Calu3 (cell line): ENCODE data around the gene KCTD21. TPM values are rescaled to one million over a fixed set of nuclear protein-coding genes. Genes with fewer than 3 reads are reported as not detected.

Experiments used
- BruUV-seq: library from RNA; stranded (reverse); fragments of 400-500 nt; replicated peaks from 2 replicates; lab custom pipeline; 2021; lab: Mats Ljungman, UMichigan
- CTCF ChIA-PET: fragments of 300-600 bp; sonication (Branson Sonifier 250); formaldehyde crosslinking; loops from one replicate; lab custom pipeline; 2022; ENCODE audit warnings: antibody characterized with exemption; lab: Charles Lee
- DNase-seq: peaks from one replicate; pipeline ENCODE4 v3.0.0; 2022
- H3K27ac Mint-ChIP-seq: one replicate; pipeline ENCODE4 v1.8.0; 2022; ENCODE audit warnings: mixed read lengths; ENCODE audit not compliant: unreplicated experiment
- H3K27me3 Mint-ChIP-seq: one replicate; pipeline ENCODE4 v1.8.0; 2022; ENCODE audit warnings: mixed read lengths; ENCODE audit not compliant: unreplicated experiment
- H3K36me3 Mint-ChIP-seq: one replicate; pipeline ENCODE4 v1.8.0; 2022; ENCODE audit warnings: mild to moderate bottlenecking, moderate library complexity, mixed read lengths; ENCODE audit not compliant: insufficient read depth, unreplicated experiment
- H3K4me1 Mint-ChIP-seq: one replicate; pipeline ENCODE4 v1.8.0; 2022; ENCODE audit warnings: mild to moderate bottlenecking, low read depth, mixed read lengths; ENCODE audit not compliant: unreplicated experiment
- H3K4me3 Mint-ChIP-seq: one replicate; pipeline ENCODE4 v1.8.0; 2022; ENCODE audit warnings: mild to moderate bottlenecking, low read depth, moderate library complexity, mixed read lengths; ENCODE audit not compliant: unreplicated experiment
- H3K9me3 Mint-ChIP-seq: one replicate; pipeline ENCODE4 v1.8.0; 2022; ENCODE audit warnings: low read depth, mixed read lengths; ENCODE audit not compliant: unreplicated experiment
- CTCF ChIP-seq: fragments of 200-600 bp; IDR thresholded peaks from one replicate; pipeline ENCODE4 v1.8.0; 2022; ENCODE audit warnings: antibody characterized with exemption; ENCODE audit not compliant: unreplicated experiment
- intact Hi-C: fragments of 100-400 bp; cut with micrococcal nuclease; formaldehyde crosslinking; loops from one replicate; pipeline ENCODE4 v1.10.0; 2022; ENCODE audit not compliant: unreplicated experiment
- total RNA-seq: library from RNA; stranded (reverse); gene quantifications from 2 replicates; pipeline ENCODE4 v1.2.3, GENCODE V29; 2022

KCTD21 gene
- total RNA-seq, 1 experiment from 2014 or later, result 8.5 TPM

DNA sequence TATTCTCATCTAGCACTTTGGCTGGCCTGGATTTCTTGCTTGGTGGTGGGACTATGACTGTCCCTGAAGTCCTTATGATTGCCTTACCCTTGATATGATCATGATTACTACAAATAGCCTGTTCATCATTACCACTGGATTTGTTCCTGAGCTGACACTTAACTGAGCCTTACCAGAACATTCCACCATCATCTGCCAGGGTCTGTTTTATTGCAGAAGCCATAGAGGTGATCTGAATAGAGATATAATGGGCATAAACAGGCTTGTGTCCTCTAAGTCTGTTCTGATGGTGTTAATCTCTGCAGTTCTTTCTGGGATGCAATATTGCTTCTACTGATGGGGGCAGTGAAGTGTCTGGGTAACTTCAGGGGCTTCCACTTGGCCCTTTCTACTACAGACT, 36.6 kb downstream of the KCTD21 start:
- no peak for TF ChIP-seq CTCF
- intact Hi-C loops, result loop anchor here (10.0 kb wide), 1 partner anchor 213 kb away; no protein-coding TSS in a partner anchor
- peaks cover 5% of the 10 kb centered on the region for H3K4me1 Mint-ChIP-seq
- H3K4me3 Mint-ChIP-seq, result no peak overlapping the region
- no peak for DNase-seq
- H3K9me3 Mint-ChIP-seq, result no peaks in the 10 kb centered on the region
- no peaks in the 10 kb centered on the region for H3K36me3 Mint-ChIP-seq
- no peaks in the 10 kb centered on the region for H3K27me3 Mint-ChIP-seq
- H3K27ac Mint-ChIP-seq, result no peak overlapping the region
- CTCF ChIA-PET, result no interaction called here
- no TSS peak for BruUV-seq

DNA sequence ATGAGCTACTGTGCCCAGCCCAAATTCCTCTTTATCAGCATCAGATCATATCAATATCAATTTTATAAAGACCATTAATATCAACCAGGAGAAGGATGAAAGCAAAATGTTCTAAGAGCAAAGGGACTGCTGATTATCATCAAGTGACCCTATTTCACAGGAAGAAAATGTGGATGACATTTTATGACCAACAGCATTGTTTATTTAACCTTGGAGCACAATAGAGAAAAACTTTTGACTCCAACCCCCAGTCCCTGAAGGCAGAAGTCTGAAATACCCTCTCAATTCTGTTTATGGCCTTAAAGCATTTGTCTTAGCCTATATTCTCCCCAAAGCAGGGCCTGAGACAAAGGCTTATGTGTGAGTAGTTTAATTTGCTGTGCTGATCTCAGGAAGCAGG, 37.7 kb downstream of the KCTD21 start:
- no peak overlapping the region for H3K27ac Mint-ChIP-seq
- TF ChIP-seq CTCF, result no peak
- no TSS peak for BruUV-seq
- H3K4me3 Mint-ChIP-seq, result no peak overlapping the region
- DNase-seq, result no peak
- H3K36me3 Mint-ChIP-seq, result no peaks in the 10 kb centered on the region
- no peaks in the 10 kb centered on the region for H3K27me3 Mint-ChIP-seq
- H3K9me3 Mint-ChIP-seq, result no peaks in the 10 kb centered on the region
- H3K4me1 Mint-ChIP-seq, result no peaks in the 10 kb centered on the region
- CTCF ChIA-PET, result no interaction called here
- intact Hi-C loops, result loop anchor here (10.0 kb wide), 1 partner anchor 214 kb away; no protein-coding TSS in a partner anchor

- no peak overlapping the region for H3K4me3 Mint-ChIP-seq
- no peaks in the 10 kb centered on the region for H3K9me3 Mint-ChIP-seq
- no peaks in the 10 kb centered on the region for H3K27me3 Mint-ChIP-seq
- intact Hi-C loops, result loop anchor here (10.0 kb wide), 1 partner anchor 214 kb away; no protein-coding TSS in a partner anchor
- CTCF ChIA-PET, result interaction anchor here (0.9 kb wide), 1 partner anchor 414 kb away, joined by 3 read pairs; no protein-coding TSS in a partner anchor
- BruUV-seq, result no TSS peak
- no peaks in the 10 kb centered on the region for H3K4me1 Mint-ChIP-seq
- no peak for DNase-seq
- H3K27ac Mint-ChIP-seq, result no peak overlapping the region
- no peaks in the 10 kb centered on the region for H3K36me3 Mint-ChIP-seq
- no peak for TF ChIP-seq CTCF
These were observed 38.1 kb downstream of the KCTD21 start for GRCh38 chr11:78150346-78150745.

DNA sequence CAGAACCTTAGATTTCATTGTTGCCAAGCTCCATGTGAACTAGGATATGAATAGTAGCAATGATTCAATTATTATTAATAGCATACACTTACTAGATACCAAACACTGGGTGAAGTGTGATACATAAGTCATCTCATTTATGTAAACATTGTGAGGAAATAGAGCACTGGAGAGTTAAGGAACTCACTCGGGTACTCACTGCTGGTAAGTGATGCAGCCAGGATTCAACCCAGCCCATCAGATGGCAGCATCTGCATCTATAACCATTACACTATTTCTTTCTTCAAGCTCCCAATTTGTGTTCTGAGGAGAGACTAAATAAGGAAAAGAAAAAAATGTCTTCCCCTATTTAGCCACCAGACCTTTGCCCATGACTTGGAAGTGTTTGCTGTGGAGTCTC, 38.8 kb downstream of the KCTD21 start:
- no peaks in the 10 kb centered on the region for H3K27me3 Mint-ChIP-seq
- intact Hi-C loops, result loop anchor here (10.0 kb wide), 1 partner anchor 215 kb away; no protein-coding TSS in a partner anchor
- no peak overlapping the region for H3K4me3 Mint-ChIP-seq
- H3K27ac Mint-ChIP-seq, result no peak overlapping the region
- no peaks in the 10 kb centered on the region for H3K9me3 Mint-ChIP-seq
- H3K36me3 Mint-ChIP-seq, result peaks cover 3% of the 10 kb centered on the region
- no peak for TF ChIP-seq CTCF
- DNase-seq, result no peak
- no peaks in the 10 kb centered on the region for H3K4me1 Mint-ChIP-seq
- CTCF ChIA-PET, result interaction anchor here (0.7 to 0.9 kb wide), 2 partner anchors 19 to 415 kb away, joined by 3 to 7 read pairs; no protein-coding TSS in a partner anchor
- no TSS peak for BruUV-seq
